ENCODE results near the gene FOXP4.

DNA sequence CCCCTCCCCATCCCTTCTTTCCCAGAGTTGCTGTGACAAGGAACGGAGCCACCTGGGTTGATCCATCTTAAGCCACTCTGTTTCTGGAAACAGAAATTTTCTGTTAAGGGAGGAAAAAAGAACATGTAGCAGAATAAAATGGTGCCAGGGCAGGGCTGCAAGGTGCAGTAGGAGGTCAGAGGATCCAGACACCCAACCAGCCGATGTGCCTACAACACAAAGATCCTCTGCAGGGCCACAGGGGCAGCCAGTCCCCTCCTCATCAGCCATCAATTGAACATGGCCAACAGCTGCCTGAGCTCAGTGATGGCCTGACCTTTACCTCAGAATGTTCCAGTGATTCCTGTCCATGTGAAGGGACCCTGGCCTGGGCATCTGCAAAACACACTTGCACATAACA is 103.9 kb downstream of the FOXP4 start:
- TF ChIP-seq, protein P1, sequence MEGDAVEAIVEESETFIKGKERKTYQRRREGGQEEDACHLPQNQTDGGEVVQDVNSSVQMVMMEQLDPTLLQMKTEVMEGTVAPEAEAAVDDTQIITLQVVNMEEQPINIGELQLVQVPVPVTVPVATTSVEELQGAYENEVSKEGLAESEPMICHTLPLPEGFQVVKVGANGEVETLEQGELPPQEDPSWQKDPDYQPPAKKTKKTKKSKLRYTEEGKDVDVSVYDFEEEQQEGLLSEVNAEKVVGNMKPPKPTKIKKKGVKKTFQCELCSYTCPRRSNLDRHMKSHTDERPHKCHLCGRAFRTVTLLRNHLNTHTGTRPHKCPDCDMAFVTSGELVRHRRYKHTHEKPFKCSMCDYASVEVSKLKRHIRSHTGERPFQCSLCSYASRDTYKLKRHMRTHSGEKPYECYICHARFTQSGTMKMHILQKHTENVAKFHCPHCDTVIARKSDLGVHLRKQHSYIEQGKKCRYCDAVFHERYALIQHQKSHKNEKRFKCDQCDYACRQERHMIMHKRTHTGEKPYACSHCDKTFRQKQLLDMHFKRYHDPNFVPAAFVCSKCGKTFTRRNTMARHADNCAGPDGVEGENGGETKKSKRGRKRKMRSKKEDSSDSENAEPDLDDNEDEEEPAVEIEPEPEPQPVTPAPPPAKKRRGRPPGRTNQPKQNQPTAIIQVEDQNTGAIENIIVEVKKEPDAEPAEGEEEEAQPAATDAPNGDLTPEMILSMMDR (IDR thresholded peaks at IDR 0.05; ENCODE audit: low read length) = no peak
- no peak for TF ChIP-seq EZH2 (IDR thresholded peaks at IDR 0.05; ENCODE audit: borderline replicate concordance, low read length)

Measured in OCI-LY1 (cell line).